ENCODE results near the gene S100A7A. TPM values are rescaled to one million over a fixed set of nuclear protein-coding genes. Genes with fewer than 3 reads are reported as not detected.

Gene S100A7A
- total RNA-seq, 1 experiment from 2014 or later = not detected

DNA sequence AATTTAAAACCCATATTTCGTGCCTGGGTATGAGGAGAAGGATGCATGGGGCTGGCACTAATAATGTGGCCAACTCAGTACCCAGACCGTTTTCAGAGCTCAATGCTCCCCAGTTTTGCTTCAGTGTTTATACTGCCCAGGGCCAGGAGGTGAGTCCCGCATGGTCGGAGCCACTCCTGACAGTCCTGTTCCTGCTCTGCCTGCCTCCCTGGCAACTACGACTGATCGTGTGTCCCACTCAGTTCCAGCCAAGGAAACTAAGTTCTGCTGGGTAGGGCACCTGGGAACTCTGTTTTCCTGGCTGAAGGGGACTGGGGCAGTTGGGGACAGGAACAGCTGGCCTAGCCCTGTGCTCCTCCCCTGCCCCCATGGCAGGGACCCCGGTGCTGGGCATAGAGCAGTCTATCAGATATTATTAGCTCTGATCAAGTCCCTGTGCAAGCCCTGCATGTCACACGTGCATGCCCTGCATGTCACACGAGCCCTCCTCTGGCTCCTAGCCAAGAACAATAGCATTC, 25.0 kb downstream of the S100A7A start:
- POLR2A ChIA-PET = no interaction called here
- DNase-seq (ENCODE audit: low spot score) (no peak), ATAC-seq (no peak)
- Mint-ChIP-seq H3K27me3 (ENCODE audit: low read depth) (peaks cover 11% of the 10 kb centered on the region; the same call in 1 of the 2 replicates), H3K4me1 (no peaks in the 10 kb centered on the region), H3K27ac (no peak overlapping the region), H3K4me3 (no peak overlapping the region), H3K36me3 (no peaks in the 10 kb centered on the region), H3K9me3 (peaks cover 8% of the 10 kb centered on the region)
- CTCF ChIA-PET = interaction anchor here (0.6 to 1.5 kb wide), 4 partner anchors 25 to 157 kb away, joined by 3 read pairs; no protein-coding TSS in a partner anchor
- TF ChIP-seq, protein P1, sequence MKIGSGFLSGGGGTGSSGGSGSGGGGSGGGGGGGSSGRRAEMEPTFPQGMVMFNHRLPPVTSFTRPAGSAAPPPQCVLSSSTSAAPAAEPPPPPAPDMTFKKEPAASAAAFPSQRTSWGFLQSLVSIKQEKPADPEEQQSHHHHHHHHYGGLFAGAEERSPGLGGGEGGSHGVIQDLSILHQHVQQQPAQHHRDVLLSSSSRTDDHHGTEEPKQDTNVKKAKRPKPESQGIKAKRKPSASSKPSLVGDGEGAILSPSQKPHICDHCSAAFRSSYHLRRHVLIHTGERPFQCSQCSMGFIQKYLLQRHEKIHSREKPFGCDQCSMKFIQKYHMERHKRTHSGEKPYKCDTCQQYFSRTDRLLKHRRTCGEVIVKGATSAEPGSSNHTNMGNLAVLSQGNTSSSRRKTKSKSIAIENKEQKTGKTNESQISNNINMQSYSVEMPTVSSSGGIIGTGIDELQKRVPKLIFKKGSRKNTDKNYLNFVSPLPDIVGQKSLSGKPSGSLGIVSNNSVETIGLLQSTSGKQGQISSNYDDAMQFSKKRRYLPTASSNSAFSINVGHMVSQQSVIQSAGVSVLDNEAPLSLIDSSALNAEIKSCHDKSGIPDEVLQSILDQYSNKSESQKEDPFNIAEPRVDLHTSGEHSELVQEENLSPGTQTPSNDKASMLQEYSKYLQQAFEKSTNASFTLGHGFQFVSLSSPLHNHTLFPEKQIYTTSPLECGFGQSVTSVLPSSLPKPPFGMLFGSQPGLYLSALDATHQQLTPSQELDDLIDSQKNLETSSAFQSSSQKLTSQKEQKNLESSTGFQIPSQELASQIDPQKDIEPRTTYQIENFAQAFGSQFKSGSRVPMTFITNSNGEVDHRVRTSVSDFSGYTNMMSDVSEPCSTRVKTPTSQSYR (CRISPR knock-in tag; IDR thresholded peaks at IDR 0.05) = no peak

DNA sequence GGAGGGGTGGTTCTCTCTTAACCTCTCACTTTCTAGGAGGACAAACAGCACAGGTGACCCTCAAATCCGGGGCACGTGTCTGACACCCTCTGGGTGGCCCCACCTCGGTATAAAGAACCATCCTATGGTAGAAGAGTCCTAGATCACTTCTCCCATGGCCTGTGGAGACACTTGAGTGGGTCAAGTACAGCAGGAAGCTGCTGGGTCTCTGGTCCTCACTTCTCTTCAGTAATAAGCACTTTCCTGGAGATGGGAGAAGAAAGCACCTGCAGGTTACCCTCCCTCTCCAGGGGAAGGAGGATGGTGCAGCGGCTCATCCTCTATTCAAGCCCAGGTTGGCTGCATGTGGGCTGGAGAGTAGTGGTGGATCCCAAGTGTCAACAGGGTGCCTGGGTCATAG, 27.2 kb downstream of the S100A7A start:
- no peak for ATAC-seq
- H3K9me3 Mint-ChIP-seq = peaks cover 8% of the 10 kb centered on the region
- no peaks in the 10 kb centered on the region for H3K4me1 Mint-ChIP-seq
- no peak for TF ChIP-seq ZNF232 (CRISPR knock-in tag; IDR thresholded peaks at IDR 0.05)
- TF ChIP-seq, protein P2, sequence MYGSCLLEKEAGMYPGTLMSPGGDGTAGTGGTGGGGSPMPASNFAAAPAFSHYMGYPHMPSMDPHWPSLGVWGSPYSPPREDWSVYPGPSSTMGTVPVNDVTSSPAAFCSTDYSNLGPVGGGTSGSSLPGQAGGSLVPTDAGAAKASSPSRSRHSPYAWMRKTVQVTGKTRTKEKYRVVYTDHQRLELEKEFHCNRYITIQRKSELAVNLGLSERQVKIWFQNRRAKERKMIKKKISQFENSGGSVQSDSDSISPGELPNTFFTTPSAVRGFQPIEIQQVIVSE (CRISPR knock-in tag; IDR thresholded peaks at IDR 0.05; ENCODE audit: borderline replicate concordance) = no peak
- TF ChIP-seq, protein P3, sequence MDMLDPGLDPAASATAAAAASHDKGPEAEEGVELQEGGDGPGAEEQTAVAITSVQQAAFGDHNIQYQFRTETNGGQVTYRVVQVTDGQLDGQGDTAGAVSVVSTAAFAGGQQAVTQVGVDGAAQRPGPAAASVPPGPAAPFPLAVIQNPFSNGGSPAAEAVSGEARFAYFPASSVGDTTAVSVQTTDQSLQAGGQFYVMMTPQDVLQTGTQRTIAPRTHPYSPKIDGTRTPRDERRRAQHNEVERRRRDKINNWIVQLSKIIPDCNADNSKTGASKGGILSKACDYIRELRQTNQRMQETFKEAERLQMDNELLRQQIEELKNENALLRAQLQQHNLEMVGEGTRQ (CRISPR knock-in tag; IDR thresholded peaks at IDR 0.05) = no peak
- TF ChIP-seq, protein P4, sequence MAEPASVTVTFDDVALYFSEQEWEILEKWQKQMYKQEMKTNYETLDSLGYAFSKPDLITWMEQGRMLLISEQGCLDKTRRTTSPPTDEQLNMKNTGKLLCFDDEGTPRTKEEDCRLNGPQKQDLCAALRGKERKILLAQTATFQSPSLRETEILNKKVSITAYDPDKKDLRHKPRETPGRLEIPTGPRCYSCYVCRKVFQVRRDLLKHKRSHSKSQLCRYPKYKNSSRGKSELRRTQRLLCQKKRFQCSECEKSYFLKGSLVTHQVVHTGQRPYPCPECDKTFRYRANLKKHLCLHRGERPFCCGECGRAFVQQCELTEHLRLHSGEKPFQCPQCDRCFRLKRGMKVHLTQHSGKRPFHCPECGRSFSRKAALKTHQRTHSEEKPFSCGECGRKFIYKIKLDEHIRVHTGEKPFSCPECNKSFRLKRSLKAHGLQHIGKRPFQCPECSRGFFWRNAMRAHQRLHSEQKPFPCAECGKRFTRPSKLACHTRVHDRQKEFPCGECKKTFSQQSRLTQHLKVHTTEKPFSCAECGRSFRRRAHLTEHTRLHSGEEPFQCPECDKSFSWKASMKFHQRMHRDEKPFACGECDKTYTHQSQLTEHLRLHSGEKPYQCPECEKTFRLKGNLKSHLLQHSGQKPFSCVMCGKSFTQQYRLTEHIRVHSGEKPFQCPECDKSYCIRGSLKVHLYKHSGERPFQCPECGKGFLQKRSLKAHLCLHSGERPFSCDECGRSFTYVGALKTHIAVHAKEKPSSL (CRISPR knock-in tag; conservative IDR thresholded peaks at IDR 0.05) = no peak
- TF ChIP-seq, protein P5, sequence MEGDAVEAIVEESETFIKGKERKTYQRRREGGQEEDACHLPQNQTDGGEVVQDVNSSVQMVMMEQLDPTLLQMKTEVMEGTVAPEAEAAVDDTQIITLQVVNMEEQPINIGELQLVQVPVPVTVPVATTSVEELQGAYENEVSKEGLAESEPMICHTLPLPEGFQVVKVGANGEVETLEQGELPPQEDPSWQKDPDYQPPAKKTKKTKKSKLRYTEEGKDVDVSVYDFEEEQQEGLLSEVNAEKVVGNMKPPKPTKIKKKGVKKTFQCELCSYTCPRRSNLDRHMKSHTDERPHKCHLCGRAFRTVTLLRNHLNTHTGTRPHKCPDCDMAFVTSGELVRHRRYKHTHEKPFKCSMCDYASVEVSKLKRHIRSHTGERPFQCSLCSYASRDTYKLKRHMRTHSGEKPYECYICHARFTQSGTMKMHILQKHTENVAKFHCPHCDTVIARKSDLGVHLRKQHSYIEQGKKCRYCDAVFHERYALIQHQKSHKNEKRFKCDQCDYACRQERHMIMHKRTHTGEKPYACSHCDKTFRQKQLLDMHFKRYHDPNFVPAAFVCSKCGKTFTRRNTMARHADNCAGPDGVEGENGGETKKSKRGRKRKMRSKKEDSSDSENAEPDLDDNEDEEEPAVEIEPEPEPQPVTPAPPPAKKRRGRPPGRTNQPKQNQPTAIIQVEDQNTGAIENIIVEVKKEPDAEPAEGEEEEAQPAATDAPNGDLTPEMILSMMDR (IDR thresholded peaks at IDR 0.05) = no peak
- TF ChIP-seq, protein P6, sequence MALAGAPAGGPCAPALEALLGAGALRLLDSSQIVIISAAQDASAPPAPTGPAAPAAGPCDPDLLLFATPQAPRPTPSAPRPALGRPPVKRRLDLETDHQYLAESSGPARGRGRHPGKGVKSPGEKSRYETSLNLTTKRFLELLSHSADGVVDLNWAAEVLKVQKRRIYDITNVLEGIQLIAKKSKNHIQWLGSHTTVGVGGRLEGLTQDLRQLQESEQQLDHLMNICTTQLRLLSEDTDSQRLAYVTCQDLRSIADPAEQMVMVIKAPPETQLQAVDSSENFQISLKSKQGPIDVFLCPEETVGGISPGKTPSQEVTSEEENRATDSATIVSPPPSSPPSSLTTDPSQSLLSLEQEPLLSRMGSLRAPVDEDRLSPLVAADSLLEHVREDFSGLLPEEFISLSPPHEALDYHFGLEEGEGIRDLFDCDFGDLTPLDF (CRISPR knock-in tag; IDR thresholded peaks at IDR 0.05) = no peak
- ChIA-PET CTCF (no interaction called here), POLR2A (no interaction called here)
- no peak for DNase-seq (ENCODE audit: low spot score)
- peaks cover 13% of the 10 kb centered on the region for H3K27me3 Mint-ChIP-seq (ENCODE audit: low read depth)
- H3K27ac Mint-ChIP-seq = no peak overlapping the region
- no peaks in the 10 kb centered on the region for H3K36me3 Mint-ChIP-seq
- no peak overlapping the region for H3K4me3 Mint-ChIP-seq

DNA sequence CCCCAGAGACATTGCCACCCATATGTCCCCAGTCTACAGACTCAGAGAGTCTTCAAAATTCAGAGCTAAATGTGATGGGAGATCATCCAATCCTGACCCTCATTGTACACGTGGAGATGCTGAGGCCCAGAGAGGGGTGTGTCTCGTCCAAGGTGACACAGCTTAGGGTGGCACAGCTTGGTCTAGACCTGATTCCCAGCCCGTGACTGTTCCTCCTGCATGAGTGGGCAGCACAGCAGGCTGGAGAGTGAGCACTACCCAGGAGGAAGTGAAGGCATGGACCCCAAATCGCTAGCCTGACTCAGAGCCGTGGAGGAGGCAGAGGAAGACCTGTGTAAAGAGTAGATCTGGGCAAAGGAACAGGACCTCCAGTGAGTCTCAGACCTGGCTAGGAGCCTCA, 27.8 kb downstream of the S100A7A start:
- no peak for ATAC-seq
- H3K27me3 Mint-ChIP-seq (ENCODE audit: low read depth) = peaks cover 13% of the 10 kb centered on the region
- TF ChIP-seq, protein P7, sequence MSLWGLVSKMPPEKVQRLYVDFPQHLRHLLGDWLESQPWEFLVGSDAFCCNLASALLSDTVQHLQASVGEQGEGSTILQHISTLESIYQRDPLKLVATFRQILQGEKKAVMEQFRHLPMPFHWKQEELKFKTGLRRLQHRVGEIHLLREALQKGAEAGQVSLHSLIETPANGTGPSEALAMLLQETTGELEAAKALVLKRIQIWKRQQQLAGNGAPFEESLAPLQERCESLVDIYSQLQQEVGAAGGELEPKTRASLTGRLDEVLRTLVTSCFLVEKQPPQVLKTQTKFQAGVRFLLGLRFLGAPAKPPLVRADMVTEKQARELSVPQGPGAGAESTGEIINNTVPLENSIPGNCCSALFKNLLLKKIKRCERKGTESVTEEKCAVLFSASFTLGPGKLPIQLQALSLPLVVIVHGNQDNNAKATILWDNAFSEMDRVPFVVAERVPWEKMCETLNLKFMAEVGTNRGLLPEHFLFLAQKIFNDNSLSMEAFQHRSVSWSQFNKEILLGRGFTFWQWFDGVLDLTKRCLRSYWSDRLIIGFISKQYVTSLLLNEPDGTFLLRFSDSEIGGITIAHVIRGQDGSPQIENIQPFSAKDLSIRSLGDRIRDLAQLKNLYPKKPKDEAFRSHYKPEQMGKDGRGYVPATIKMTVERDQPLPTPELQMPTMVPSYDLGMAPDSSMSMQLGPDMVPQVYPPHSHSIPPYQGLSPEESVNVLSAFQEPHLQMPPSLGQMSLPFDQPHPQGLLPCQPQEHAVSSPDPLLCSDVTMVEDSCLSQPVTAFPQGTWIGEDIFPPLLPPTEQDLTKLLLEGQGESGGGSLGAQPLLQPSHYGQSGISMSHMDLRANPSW (CRISPR knock-in tag; conservative IDR thresholded peaks at IDR 0.05; ENCODE audit: low read depth) = no peak
- TF ChIP-seq SMAD3 (CRISPR knock-in tag; IDR thresholded peaks at IDR 0.05; ENCODE audit: borderline replicate concordance) (no peak), ZNF671 (CRISPR knock-in tag; IDR thresholded peaks at IDR 0.05) (no peak), FOXJ3 (CRISPR knock-in tag; IDR thresholded peaks at IDR 0.05; ENCODE audit: borderline replicate concordance) (no peak), CBFB (CRISPR knock-in tag; IDR thresholded peaks at IDR 0.05; ENCODE audit: low read depth) (no peak), SP1 (CRISPR knock-in tag; conservative IDR thresholded peaks at IDR 0.05) (no peak), NFE2L1 (CRISPR knock-in tag; IDR thresholded peaks at IDR 0.05) (no peak)
- TF ChIP-seq, protein P1 (CRISPR knock-in tag; IDR thresholded peaks at IDR 0.05) = no peak
- TF ChIP-seq, protein P8, sequence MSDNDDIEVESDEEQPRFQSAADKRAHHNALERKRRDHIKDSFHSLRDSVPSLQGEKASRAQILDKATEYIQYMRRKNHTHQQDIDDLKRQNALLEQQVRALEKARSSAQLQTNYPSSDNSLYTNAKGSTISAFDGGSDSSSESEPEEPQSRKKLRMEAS (CRISPR knock-in tag; IDR thresholded peaks at IDR 0.05) = no peak

More for the DNA sequence above, 27.8 kb downstream of the S100A7A start:
- no peak for DNase-seq (ENCODE audit: low spot score)
- no peaks in the 10 kb centered on the region for H3K36me3 Mint-ChIP-seq
- ChIA-PET POLR2A (no interaction called here), CTCF (no interaction called here)
- peaks cover 8% of the 10 kb centered on the region for H3K9me3 Mint-ChIP-seq
- no peak overlapping the region for H3K27ac Mint-ChIP-seq
- H3K4me3 Mint-ChIP-seq = no peak overlapping the region
- no peaks in the 10 kb centered on the region for H3K4me1 Mint-ChIP-seq

All from WTC11 (cell line).